NCI-H526 treated with DMSO at 0.1 percent for 48 hours (cell line): ENCODE results near the gene DLL1.

Experiments used
- DNase-seq: peaks from one replicate; lab custom pipeline; 2025; lab: John Stamatoyannopoulos, UW

DLL1 gene

GRCh38 chr6:170283212-170284081 lies 7.4 kb downstream of the DLL1 start:
- no peak for DNase-seq

- DNase-seq, result no peak
Measured at GRCh38 chr6:170282512-170283158, 8.2 kb downstream of the DLL1 start.

- DNase-seq, result no peak
Measured at GRCh38 chr6:170281331-170282292, 9.3 kb downstream of the DLL1 start.

- DNase-seq, result no peak
Measured at GRCh38 chr6:170280689-170281045, 10.2 kb downstream of the DLL1 start.

GRCh38 chr6:170279977-170280688 lies 10.7 kb downstream of the DLL1 start:
- DNase-seq, result peak; percentile 95

- DNase-seq, result peak; percentile 70
Measured at GRCh38 chr6:170279426-170279825, 11.5 kb downstream of the DLL1 start.

GRCh38 chr6:170278743-170279094 lies 12.2 kb downstream of the DLL1 start:
- DNase-seq, result no peak

GRCh38 chr6:170277893-170278742 lies 12.8 kb downstream of the DLL1 start:
- DNase-seq, result no peak

GRCh38 chr6:170276369-170277057 lies 14.4 kb downstream of the DLL1 start:
- DNase-seq, result no peak

- DNase-seq, result no peak
Measured at GRCh38 chr6:170274713-170275560, 15.9 kb downstream of the DLL1 start.

- no peak for DNase-seq
Measured at GRCh38 chr6:170273681-170274080, 17.2 kb downstream of the DLL1 start.

GRCh38 chr6:170273191-170273590 lies 17.7 kb downstream of the DLL1 start:
- no peak for DNase-seq

GRCh38 chr6:170272341-170273065 lies 18.4 kb downstream of the DLL1 start:
- DNase-seq, result no peak

GRCh38 chr6:170271771-170272314 lies 19.0 kb downstream of the DLL1 start:
- DNase-seq, result no peak

- no peak for DNase-seq
Measured at GRCh38 chr6:170270984-170271593, 19.8 kb downstream of the DLL1 start.

GRCh38 chr6:170269846-170270541 lies 20.9 kb downstream of the DLL1 start:
- DNase-seq, result peak; percentile 62

- DNase-seq, result peak; percentile 85
Measured at GRCh38 chr6:170269151-170269845, 21.6 kb downstream of the DLL1 start.
